Body of pancreas (tissue), 4 donors: Measurements from ENCODE around the gene SETBP1.

Experiments used
- POLR2A ChIP-seq, 3 donors: fragments of 450-650 bp; IDR thresholded peaks; one replicate each; pipeline ENCODE4 v1.6.1; 2016; ENCODE audit warnings: antibody characterized with exemption in 3 of 3, mild to moderate bottlenecking in 2 of 3
- TF ChIP-seq, protein P1 (sequence below), 7 experiments: fragments of 450-650 bp in 4 of 7; fragments of 200-600 bp in 3 of 7; sonication (generic) in 3 of 7; IDR thresholded peaks; one replicate each; pipeline ENCODE4 v1.5.1; 2016 to 2019; ENCODE audit warnings: antibody characterized with exemption in 7 of 7

DNA sequence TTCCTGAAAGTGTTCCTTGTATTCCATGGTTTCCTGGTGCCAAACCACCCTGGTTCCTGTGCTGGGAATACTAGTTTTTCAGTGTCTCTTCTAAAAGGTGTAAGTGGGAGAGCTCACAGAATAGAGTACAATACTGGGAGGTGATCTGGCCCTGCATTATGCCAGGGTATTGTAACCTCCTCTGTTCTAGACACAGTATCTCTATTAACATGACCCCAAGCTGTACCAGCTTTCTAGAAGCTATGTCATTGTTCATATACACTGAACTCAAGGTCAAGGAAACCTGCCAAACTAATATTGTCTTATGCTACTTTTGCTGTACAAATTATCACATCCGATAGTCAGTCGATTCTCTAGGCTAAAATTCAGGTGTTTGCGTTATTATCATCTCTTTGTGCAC, 32.7 kb downstream of the SETBP1 start:
- TF ChIP-seq, protein P1, sequence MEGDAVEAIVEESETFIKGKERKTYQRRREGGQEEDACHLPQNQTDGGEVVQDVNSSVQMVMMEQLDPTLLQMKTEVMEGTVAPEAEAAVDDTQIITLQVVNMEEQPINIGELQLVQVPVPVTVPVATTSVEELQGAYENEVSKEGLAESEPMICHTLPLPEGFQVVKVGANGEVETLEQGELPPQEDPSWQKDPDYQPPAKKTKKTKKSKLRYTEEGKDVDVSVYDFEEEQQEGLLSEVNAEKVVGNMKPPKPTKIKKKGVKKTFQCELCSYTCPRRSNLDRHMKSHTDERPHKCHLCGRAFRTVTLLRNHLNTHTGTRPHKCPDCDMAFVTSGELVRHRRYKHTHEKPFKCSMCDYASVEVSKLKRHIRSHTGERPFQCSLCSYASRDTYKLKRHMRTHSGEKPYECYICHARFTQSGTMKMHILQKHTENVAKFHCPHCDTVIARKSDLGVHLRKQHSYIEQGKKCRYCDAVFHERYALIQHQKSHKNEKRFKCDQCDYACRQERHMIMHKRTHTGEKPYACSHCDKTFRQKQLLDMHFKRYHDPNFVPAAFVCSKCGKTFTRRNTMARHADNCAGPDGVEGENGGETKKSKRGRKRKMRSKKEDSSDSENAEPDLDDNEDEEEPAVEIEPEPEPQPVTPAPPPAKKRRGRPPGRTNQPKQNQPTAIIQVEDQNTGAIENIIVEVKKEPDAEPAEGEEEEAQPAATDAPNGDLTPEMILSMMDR (IDR thresholded peaks at IDR 0.05) = no peak
- no peak for TF ChIP-seq POLR2A (IDR thresholded peaks at IDR 0.05)
